ENCODE measurements around the gene RPS15.

The RPS15 gene

GRCh38 chr19:1489463-1490310 is 51.5 kb downstream of the RPS15 start:
- DNase-seq = no peak

Data from activated CD4-positive, alpha-beta T cell treated with anti-CD3 and anti-CD28 coated beads, Interleukin-2, amount 50 U/mL, for 1 hour (primary cell).